22Rv1 (cell line): ENCODE results near the gene IL17RB.

Experiments
- CTCF ChIP-seq: fragments of 450-650 bp; IDR thresholded peaks from 2 replicates; pipeline ENCODE4 v1.5.1; 2017; ENCODE audit warnings: mild to moderate bottlenecking
- ZFX ChIP-seq: fragments of 450-650 bp; IDR thresholded peaks from 2 replicates; pipeline ENCODE4 v1.6.1; 2017; ENCODE audit warnings: antibody characterized with exemption, borderline replicate concordance

GRCh38 chr3:53809267-53809666, 37.1 kb upstream of the IL17RB start:
- no peak for TF ChIP-seq CTCF
- no peak for TF ChIP-seq ZFX
